ENCODE data around the gene ASIC2. TPM values are rescaled to one million over a fixed set of nuclear protein-coding genes. Genes with fewer than 3 reads are reported as not detected.

The ASIC2 gene
- total RNA-seq, 1 experiment from 2014 or later = 0.74 TPM

- Mint-ChIP-seq H3K4me1 (no peaks in the 10 kb centered on the region), H3K36me3 (ENCODE audit: insufficient read depth in 1 of 3, low read depth in 3 of 3) (no peaks in the 10 kb centered on the region), H3K9me3 (no peaks in the 10 kb centered on the region), H3K27ac (no peak overlapping the region), H3K27me3 (ENCODE audit: low read depth) (peaks cover 30% of the 10 kb centered on the region), H3K4me3 (no peak overlapping the region)
- Histone ChIP-seq H3K4me2 (ENCODE audit: insufficient read depth, insufficient read length, low read length) (no peak overlapping the region), H3K14ac (ENCODE audit: insufficient read depth, low read length) (no peak overlapping the region), H3K18ac (ENCODE audit: insufficient read length, low read depth, low read length) (no peak overlapping the region), H3K27ac (ENCODE audit: insufficient read length, low read depth, low read length) (no peak overlapping the region), H3K9ac (ENCODE audit: extremely low read depth, insufficient read length, low read length) (no peak overlapping the region), H3K23ac (ENCODE audit: insufficient read length, low read depth, low read length) (no peak overlapping the region), H2BK12ac (ENCODE audit: insufficient read length, low read depth, low read length) (no peak overlapping the region), H3T11ph (ENCODE audit: low read length) (no peak overlapping the region), H3K23me2 (ENCODE audit: insufficient read length, low read depth, low read length, poor library complexity, severe bottlenecking) (no peaks in the 10 kb centered on the region), H3K79me2 (ENCODE audit: insufficient read depth, low read length) (no peaks in the 10 kb centered on the region), H3K79me1 (ENCODE audit: insufficient read depth, low read depth, low read length, poor library complexity, severe bottlenecking) (no peaks in the 10 kb centered on the region), H4K5ac (ENCODE audit: insufficient read length, low read depth, low read length) (no peak overlapping the region), H3K4ac (ENCODE audit: low read depth, low read length) (no peak overlapping the region), H3K27me3 (ENCODE audit: insufficient read depth, low read length) (no peaks in the 10 kb centered on the region), H4K8ac (replicated peaks; ENCODE audit: insufficient read length, low read depth, low read length) (no peak overlapping the region), H2AFZ (ENCODE audit: low read length) (no peak overlapping the region), H2BK15ac (ENCODE audit: low read depth, low read length) (no peak overlapping the region), H3K56ac (ENCODE audit: insufficient read length, low read depth, low read length) (no peak overlapping the region), H2AK5ac (ENCODE audit: insufficient read length, low read length) (no peak overlapping the region), H2BK5ac (ENCODE audit: insufficient read length, low read length) (no peak overlapping the region), H4K20me1 (ENCODE audit: control insufficient read depth, insufficient read depth, insufficient read length) (no peaks in the 10 kb centered on the region), H3K9me3 (ENCODE audit: control insufficient read depth, low read depth, low read length) (no peaks in the 10 kb centered on the region), H2BK20ac (ENCODE audit: low read depth, low read length, poor library complexity, severe bottlenecking) (no peak overlapping the region), H2BK120ac (ENCODE audit: low read depth, low read length, poor library complexity, severe bottlenecking) (no peak overlapping the region), H4K91ac (ENCODE audit: insufficient read length, low read depth, low read length) (no peak overlapping the region), H3K4me1 (ENCODE audit: insufficient read depth, low read length) (no peaks in the 10 kb centered on the region)
- DNase-seq = no peak
- WGBS (ENCODE audit: extremely low coverage, insufficient read length, low lambda C conversion rate) = no CpG with 5 or more reads among the region's 8 CpGs
- TF ChIP-seq, protein P1, sequence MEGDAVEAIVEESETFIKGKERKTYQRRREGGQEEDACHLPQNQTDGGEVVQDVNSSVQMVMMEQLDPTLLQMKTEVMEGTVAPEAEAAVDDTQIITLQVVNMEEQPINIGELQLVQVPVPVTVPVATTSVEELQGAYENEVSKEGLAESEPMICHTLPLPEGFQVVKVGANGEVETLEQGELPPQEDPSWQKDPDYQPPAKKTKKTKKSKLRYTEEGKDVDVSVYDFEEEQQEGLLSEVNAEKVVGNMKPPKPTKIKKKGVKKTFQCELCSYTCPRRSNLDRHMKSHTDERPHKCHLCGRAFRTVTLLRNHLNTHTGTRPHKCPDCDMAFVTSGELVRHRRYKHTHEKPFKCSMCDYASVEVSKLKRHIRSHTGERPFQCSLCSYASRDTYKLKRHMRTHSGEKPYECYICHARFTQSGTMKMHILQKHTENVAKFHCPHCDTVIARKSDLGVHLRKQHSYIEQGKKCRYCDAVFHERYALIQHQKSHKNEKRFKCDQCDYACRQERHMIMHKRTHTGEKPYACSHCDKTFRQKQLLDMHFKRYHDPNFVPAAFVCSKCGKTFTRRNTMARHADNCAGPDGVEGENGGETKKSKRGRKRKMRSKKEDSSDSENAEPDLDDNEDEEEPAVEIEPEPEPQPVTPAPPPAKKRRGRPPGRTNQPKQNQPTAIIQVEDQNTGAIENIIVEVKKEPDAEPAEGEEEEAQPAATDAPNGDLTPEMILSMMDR (conservative IDR thresholded peaks at IDR 0.05) = no peak
Measured at GRCh38 chr17:33097411-33097810, 195.7 kb downstream of the ASIC2 start.

All from H9 (cell line).